ENCODE data around the gene PTPRT.
A peak's percentile ranks its signal among the peaks of the same experiment; 100 is the strongest.

Gene PTPRT

GRCh38 chr20:43188861-43189553, 699 bp downstream of the PTPRT start:
- in situ Hi-C loops (cut with MboI; ENCODE audit: low sequenced_read_pairs, unreplicated experiment), result loop anchor here (25.0 kb wide), 1 partner anchor 1452 kb away; no protein-coding TSS in a partner anchor
- DNase-seq (ENCODE audit: low spot score), result peak; percentile 38
- no peak for TF ChIP-seq CTCF (IDR thresholded peaks at IDR 0.05; ENCODE audit: borderline replicate concordance, control extremely low read depth, extremely low read depth, insufficient read depth, missing control alignments)

- DNase-seq (ENCODE audit: low spot score), result no peak
- in situ Hi-C loops (cut with MboI; ENCODE audit: low sequenced_read_pairs, unreplicated experiment), result loop anchor here (25.0 kb wide), 1 partner anchor 1451 kb away; no protein-coding TSS in a partner anchor
Observed at GRCh38 chr20:43188234-43188653, 1.5 kb downstream of the PTPRT start.

GRCh38 chr20:43187476-43188233, 2.1 kb downstream of the PTPRT start:
- DNase-seq (ENCODE audit: low spot score), result peak; percentile 85
- in situ Hi-C loops (cut with MboI; ENCODE audit: low sequenced_read_pairs, unreplicated experiment), result loop anchor here (25.0 kb wide), 1 partner anchor 1450 kb away; no protein-coding TSS in a partner anchor
- TF ChIP-seq CTCF (IDR thresholded peaks at IDR 0.05; ENCODE audit: borderline replicate concordance, control extremely low read depth, extremely low read depth, insufficient read depth, missing control alignments), result peak; percentile 84

More at GRCh38 chr20:43188234-43188653, 1.5 kb downstream of the PTPRT start:
- TF ChIP-seq CTCF (IDR thresholded peaks at IDR 0.05; ENCODE audit: borderline replicate concordance, control extremely low read depth, extremely low read depth, insufficient read depth, missing control alignments), result no peak

GRCh38 chr20:43186312-43186711, 3.4 kb downstream of the PTPRT start:
- in situ Hi-C loops (cut with MboI; ENCODE audit: low sequenced_read_pairs, unreplicated experiment), result loop anchor here (25.0 kb wide), 1 partner anchor 1449 kb away; no protein-coding TSS in a partner anchor
- TF ChIP-seq CTCF (IDR thresholded peaks at IDR 0.05; ENCODE audit: borderline replicate concordance, control extremely low read depth, extremely low read depth, insufficient read depth, missing control alignments), result no peak
- no peak for DNase-seq (ENCODE audit: low spot score)

- DNase-seq (ENCODE audit: low spot score), result no peak
- in situ Hi-C loops (cut with MboI; ENCODE audit: low sequenced_read_pairs, unreplicated experiment), result loop anchor here (25.0 kb wide), 1 partner anchor 1449 kb away; no protein-coding TSS in a partner anchor
- TF ChIP-seq CTCF (IDR thresholded peaks at IDR 0.05; ENCODE audit: borderline replicate concordance, control extremely low read depth, extremely low read depth, insufficient read depth, missing control alignments), result no peak
Observed at GRCh38 chr20:43185901-43186300, 3.8 kb downstream of the PTPRT start.

- no peak for TF ChIP-seq CTCF (IDR thresholded peaks at IDR 0.05; ENCODE audit: borderline replicate concordance, control extremely low read depth, extremely low read depth, insufficient read depth, missing control alignments)
- no peak for DNase-seq (ENCODE audit: low spot score)
- in situ Hi-C loops (cut with MboI; ENCODE audit: low sequenced_read_pairs, unreplicated experiment), result loop anchor here (25.0 kb wide), 1 partner anchor 1446 kb away; no protein-coding TSS in a partner anchor
Observed at GRCh38 chr20:43183536-43184070, 6.1 kb downstream of the PTPRT start.

All from GM13976 (cell line).